ENCODE results near the gene GLI3.

Gene GLI3

GRCh38 chr7:42167631-42168236, 69.3 kb downstream of the GLI3 start:
- no peak overlapping the region for H2BK12ac ChIP-seq (ENCODE audit: low read length)
- no peak overlapping the region for H3K18ac ChIP-seq (ENCODE audit: low read length)
- DNase-seq, result no peak
- no peaks in the 10 kb centered on the region for H3K4me1 ChIP-seq (ENCODE audit: control insufficient read depth in 1 of 2, insufficient read depth in 2 of 2, low read length in 2 of 2)
- no peaks in the 10 kb centered on the region for H3K79me1 ChIP-seq (ENCODE audit: low read length)
- H3K9ac ChIP-seq (ENCODE audit: low read length), result no peak overlapping the region
- no peak overlapping the region for H2BK5ac ChIP-seq (ENCODE audit: low read depth, low read length, poor library complexity)
- H3K23ac ChIP-seq (ENCODE audit: low read length), result no peak overlapping the region
- H4K91ac ChIP-seq (ENCODE audit: low read depth, low read length), result no peak overlapping the region
- no peaks in the 10 kb centered on the region for H3K27me3 ChIP-seq (ENCODE audit: insufficient read depth, low read length)
- no peak overlapping the region for H2AFZ ChIP-seq (ENCODE audit: insufficient read depth, low read length, poor library complexity)
- H4K8ac ChIP-seq (ENCODE audit: low read depth, low read length), result no peak overlapping the region
- no peak overlapping the region for H2BK120ac ChIP-seq (ENCODE audit: insufficient read depth, low read length, poor library complexity)
- H3K27ac ChIP-seq (ENCODE audit: low read depth, low read length), result no peak overlapping the region
- no peak overlapping the region for H4K12ac ChIP-seq (ENCODE audit: low read depth, low read length)
- H3K4me3 ChIP-seq (ENCODE audit: low read depth, low read length), result no peak overlapping the region
- no peak overlapping the region for H2AK5ac ChIP-seq (ENCODE audit: low read length)
- H3K79me2 ChIP-seq (ENCODE audit: control insufficient read depth, insufficient read depth, low read length, poor library complexity), result no peaks in the 10 kb centered on the region
- no peak overlapping the region for H3K14ac ChIP-seq (ENCODE audit: low read length)
- H3K9me3 ChIP-seq (ENCODE audit: insufficient read depth, low read depth, low read length), result no peaks in the 10 kb centered on the region
- H3K4ac ChIP-seq (ENCODE audit: low read depth, low read length), result no peak overlapping the region
- peaks cover 0 to 2% of the 10 kb centered on the region in 2 experiments for H3K36me3 ChIP-seq (ENCODE audit: control insufficient read depth in 1 of 2, insufficient read depth in 2 of 2, low read length in 2 of 2)
- no peak overlapping the region for H3K4me2 ChIP-seq (ENCODE audit: low read length)

GRCh38 chr7:42167206-42167605, 69.8 kb downstream of the GLI3 start:
- H3K4me2 ChIP-seq (ENCODE audit: low read length), result no peak overlapping the region
- no peak for DNase-seq
- H2BK5ac ChIP-seq (ENCODE audit: low read depth, low read length, poor library complexity), result no peak overlapping the region
- no peak overlapping the region for H3K4ac ChIP-seq (ENCODE audit: low read depth, low read length)
- no peak overlapping the region for H3K27ac ChIP-seq (ENCODE audit: low read depth, low read length)
- H3K27me3 ChIP-seq (ENCODE audit: insufficient read depth, low read length), result no peaks in the 10 kb centered on the region
- H3K4me1 ChIP-seq (ENCODE audit: control insufficient read depth in 1 of 2, insufficient read depth in 2 of 2, low read length in 2 of 2), result no peaks in the 10 kb centered on the region
- H2BK12ac ChIP-seq (ENCODE audit: low read length), result no peak overlapping the region
- no peak overlapping the region for H4K91ac ChIP-seq (ENCODE audit: low read depth, low read length)
- H3K14ac ChIP-seq (ENCODE audit: low read length), result no peak overlapping the region
- H2AFZ ChIP-seq (ENCODE audit: insufficient read depth, low read length, poor library complexity), result no peak overlapping the region
- H3K79me2 ChIP-seq (ENCODE audit: control insufficient read depth, insufficient read depth, low read length, poor library complexity), result no peaks in the 10 kb centered on the region
- H2BK120ac ChIP-seq (ENCODE audit: insufficient read depth, low read length, poor library complexity), result no peak overlapping the region
- no CpG with 5 or more reads among the region's 2 CpGs for WGBS (ENCODE audit: extremely low coverage, insufficient coverage, insufficient read length)
- H3K18ac ChIP-seq (ENCODE audit: low read length), result no peak overlapping the region
- no peak overlapping the region for H4K12ac ChIP-seq (ENCODE audit: low read depth, low read length)
- peaks cover 0 to 2% of the 10 kb centered on the region in 2 experiments for H3K36me3 ChIP-seq (ENCODE audit: control insufficient read depth in 1 of 2, insufficient read depth in 2 of 2, low read length in 2 of 2)
- H3K4me3 ChIP-seq (ENCODE audit: low read depth, low read length), result no peak overlapping the region
- H4K8ac ChIP-seq (ENCODE audit: low read depth, low read length), result no peak overlapping the region
- no peaks in the 10 kb centered on the region for H3K79me1 ChIP-seq (ENCODE audit: low read length)
- no peak overlapping the region for H3K9ac ChIP-seq (ENCODE audit: low read length)
- H2AK5ac ChIP-seq (ENCODE audit: low read length), result no peak overlapping the region
- no peak overlapping the region for H3K23ac ChIP-seq (ENCODE audit: low read length)
- no peaks in the 10 kb centered on the region for H3K9me3 ChIP-seq (ENCODE audit: insufficient read depth, low read depth, low read length)

GRCh38 chr7:42164881-42165428, 72.1 kb downstream of the GLI3 start:
- no peak overlapping the region for H3K4ac ChIP-seq (ENCODE audit: low read depth, low read length)
- H3K4me3 ChIP-seq (ENCODE audit: low read depth, low read length), result no peak overlapping the region
- H3K9ac ChIP-seq (ENCODE audit: low read length), result no peak overlapping the region
- H2BK12ac ChIP-seq (ENCODE audit: low read length), result no peak overlapping the region
- no peak overlapping the region for H3K23ac ChIP-seq (ENCODE audit: low read length)
- no peak overlapping the region for H2BK120ac ChIP-seq (ENCODE audit: insufficient read depth, low read length, poor library complexity)
- H2AK5ac ChIP-seq (ENCODE audit: low read length), result no peak overlapping the region
- H3K4me1 ChIP-seq (ENCODE audit: control insufficient read depth in 1 of 2, insufficient read depth in 2 of 2, low read length in 2 of 2), result peaks cover 3 to 4% of the 10 kb centered on the region in 2 experiments
- no peaks in the 10 kb centered on the region for H3K27me3 ChIP-seq (ENCODE audit: insufficient read depth, low read length)
- no peak overlapping the region for H3K14ac ChIP-seq (ENCODE audit: low read length)
- H3K36me3 ChIP-seq (ENCODE audit: control insufficient read depth in 1 of 2, insufficient read depth in 2 of 2, low read length in 2 of 2), result peaks cover 0 to 2% of the 10 kb centered on the region in 2 experiments
- no peak overlapping the region for H2AFZ ChIP-seq (ENCODE audit: insufficient read depth, low read length, poor library complexity)
- peak in 1 of 2 donors; percentile 29 for DNase-seq
- no peak overlapping the region for H3K27ac ChIP-seq (ENCODE audit: low read depth, low read length)
- H3K79me2 ChIP-seq (ENCODE audit: control insufficient read depth, insufficient read depth, low read length, poor library complexity), result no peaks in the 10 kb centered on the region
- no peak overlapping the region for H4K91ac ChIP-seq (ENCODE audit: low read depth, low read length)
- H3K79me1 ChIP-seq (ENCODE audit: low read length), result no peaks in the 10 kb centered on the region
- H3K4me2 ChIP-seq (ENCODE audit: low read length), result no peak overlapping the region
- H4K8ac ChIP-seq (ENCODE audit: low read depth, low read length), result no peak overlapping the region
- H4K12ac ChIP-seq (ENCODE audit: low read depth, low read length), result no peak overlapping the region
- no peak overlapping the region for H2BK5ac ChIP-seq (ENCODE audit: low read depth, low read length, poor library complexity)
- no peak overlapping the region for H3K18ac ChIP-seq (ENCODE audit: low read length)
- no CpG with 5 or more reads among the region's 5 CpGs for WGBS (ENCODE audit: extremely low coverage, insufficient coverage, insufficient read length)
- no peaks in the 10 kb centered on the region for H3K9me3 ChIP-seq (ENCODE audit: insufficient read depth, low read depth, low read length)

- H2AK5ac ChIP-seq (ENCODE audit: low read length), result no peak overlapping the region
- H3K23ac ChIP-seq (ENCODE audit: low read length), result no peak overlapping the region
- no peaks in the 10 kb centered on the region for H3K79me1 ChIP-seq (ENCODE audit: low read length)
- no peak overlapping the region for H3K4me3 ChIP-seq (ENCODE audit: low read depth, low read length)
- H3K18ac ChIP-seq (ENCODE audit: low read length), result no peak overlapping the region
- H4K8ac ChIP-seq (ENCODE audit: low read depth, low read length), result no peak overlapping the region
- no peak overlapping the region for H4K12ac ChIP-seq (ENCODE audit: low read depth, low read length)
- peaks cover 0 to 2% of the 10 kb centered on the region in 2 experiments for H3K36me3 ChIP-seq (ENCODE audit: control insufficient read depth in 1 of 2, insufficient read depth in 2 of 2, low read length in 2 of 2)
- H2BK120ac ChIP-seq (ENCODE audit: insufficient read depth, low read length, poor library complexity), result no peak overlapping the region
- H3K14ac ChIP-seq (ENCODE audit: low read length), result no peak overlapping the region
- H4K91ac ChIP-seq (ENCODE audit: low read depth, low read length), result no peak overlapping the region
- H3K27me3 ChIP-seq (ENCODE audit: insufficient read depth, low read length), result no peaks in the 10 kb centered on the region
- H3K4me1 ChIP-seq (ENCODE audit: control insufficient read depth in 1 of 2, insufficient read depth in 2 of 2, low read length in 2 of 2), result peaks cover 3 to 4% of the 10 kb centered on the region in 2 experiments
- no peak overlapping the region for H2BK12ac ChIP-seq (ENCODE audit: low read length)
- no CpG with 5 or more reads among the region's 7 CpGs for WGBS (ENCODE audit: extremely low coverage, insufficient coverage, insufficient read length)
- H3K27ac ChIP-seq (ENCODE audit: low read depth, low read length), result no peak overlapping the region
- H2BK5ac ChIP-seq (ENCODE audit: low read depth, low read length, poor library complexity), result no peak overlapping the region
- no peak overlapping the region for H3K4ac ChIP-seq (ENCODE audit: low read depth, low read length)
- H2AFZ ChIP-seq (ENCODE audit: insufficient read depth, low read length, poor library complexity), result no peak overlapping the region
- H3K4me2 ChIP-seq (ENCODE audit: low read length), result no peak overlapping the region
- no peaks in the 10 kb centered on the region for H3K79me2 ChIP-seq (ENCODE audit: control insufficient read depth, insufficient read depth, low read length, poor library complexity)
- H3K9me3 ChIP-seq (ENCODE audit: insufficient read depth, low read depth, low read length), result no peaks in the 10 kb centered on the region
- DNase-seq, result peak; percentile 28 to 81
- H3K9ac ChIP-seq (ENCODE audit: low read length), result no peak overlapping the region
These were observed 74.3 kb downstream of the GLI3 start for GRCh38 chr7:42162560-42163325.
